Cortex of kidney (tissue), 1 donor: Measurements from ENCODE around the gene MATN1.

Source experiments
- DNase-seq: peaks from one replicate; lab custom pipeline; 2025; lab: John Stamatoyannopoulos, UW

The MATN1 gene

GRCh38 chr1:30757352-30758120 lies 34.2 kb upstream of the MATN1 start, which contains the start of gene LAPTM5:
Gene LAPTM5, minus strand, starts transcription at chr1:30757774. Its CDS starts 29 bp downstream, at chr1:30757745.
- DNase-seq = no peak

GRCh38 chr1:30756545-30757351 lies 33.4 kb upstream of the MATN1 start:
- no peak for DNase-seq

GRCh38 chr1:30756206-30756544 lies 32.8 kb upstream of the MATN1 start:
- DNase-seq = no peak

- no peak for DNase-seq
These were observed 32.4 kb upstream of the MATN1 start for GRCh38 chr1:30755746-30756145.

- DNase-seq = no peak
These were observed 31.9 kb upstream of the MATN1 start for GRCh38 chr1:30755334-30755733.

GRCh38 chr1:30754684-30755171 lies 31.3 kb upstream of the MATN1 start:
- DNase-seq = no peak

GRCh38 chr1:30753660-30754123 lies 30.3 kb upstream of the MATN1 start:
- DNase-seq = no peak

- no peak for DNase-seq
These were observed 29.7 kb upstream of the MATN1 start for GRCh38 chr1:30753118-30753517.

- no peak for DNase-seq
These were observed 29.2 kb upstream of the MATN1 start for GRCh38 chr1:30752651-30752908.

- DNase-seq = no peak
These were observed 28.7 kb upstream of the MATN1 start for GRCh38 chr1:30751830-30752650.

- no peak for DNase-seq
These were observed 27.4 kb upstream of the MATN1 start for GRCh38 chr1:30750731-30751291.

GRCh38 chr1:30749691-30750583 lies 26.6 kb upstream of the MATN1 start:
- no peak for DNase-seq

- no peak for DNase-seq
These were observed 25.5 kb upstream of the MATN1 start for GRCh38 chr1:30748699-30749401.

GRCh38 chr1:30748098-30748698 lies 24.8 kb upstream of the MATN1 start:
- DNase-seq = no peak

GRCh38 chr1:30747033-30748008 lies 23.9 kb upstream of the MATN1 start:
- no peak for DNase-seq

- DNase-seq = no peak
These were observed 23.0 kb upstream of the MATN1 start for GRCh38 chr1:30746212-30747032.

GRCh38 chr1:30745834-30746208 lies 22.4 kb upstream of the MATN1 start:
- DNase-seq = no peak
